ENCODE results near the gene NAGS.
"Not testable (repeated sequence)": the region's sequence is repeated elsewhere in the genome, so short reads cannot be mapped to it uniquely, and the experiment has no call there.

- not testable (repeated sequence) for TF ChIP-seq MAX (IDR thresholded peaks at IDR 0.05); CTCF (IDR thresholded peaks at IDR 0.05); KDM1A (IDR thresholded peaks at IDR 0.05; ENCODE audit: low read depth); E2F6 (IDR thresholded peaks at IDR 0.05; ENCODE audit: borderline replicate concordance, low read depth); RFX5 (IDR thresholded peaks at IDR 0.05); ZSCAN20 (CRISPR knock-in tag; IDR thresholded peaks at IDR 0.05); MYC (IDR thresholded peaks at IDR 0.05; ENCODE audit: borderline replicate concordance, low read length); REST (IDR thresholded peaks at IDR 0.05); CEBPB (IDR thresholded peaks at IDR 0.05); HDAC2 (IDR thresholded peaks at IDR 0.05); RAD21 (conservative IDR thresholded peaks at IDR 0.05 in 1 of 2, IDR thresholded peaks at IDR 0.05 in 1 of 2); HMGXB4 (CRISPR knock-in tag; IDR thresholded peaks at IDR 0.05; ENCODE audit: borderline replicate concordance)
Measured at GRCh38 chr17:43997180-43997579, 7.2 kb upstream of the NAGS start.
